Right lobe of liver (tissue), 6 donors: ENCODE data around the gene CCDC39. TPM values are rescaled to one million over a fixed set of nuclear protein-coding genes. Genes with fewer than 3 reads are reported as not detected.

Experiments used
- ATAC-seq, 4 donors: fragments of 200-7000 bp; cut with Tn5 transposase; one replicate each; pipeline ENCODE4 v1.9.1; 2020; ENCODE audit warnings: mild to moderate bottlenecking in 4 of 4, moderate library complexity in 4 of 4
- DNase-seq, 3 donors: peaks; one replicate each; pipeline ENCODE4 v3.0.0-alpha.2; 2020
- H3K27ac ChIP-seq, 3 donors: fragments of 200-600 bp; one replicate each; pipeline ENCODE4 v1.8.0; 2022
- H3K27me3 ChIP-seq, 2 donors: fragments of 200-600 bp; one replicate each; pipeline ENCODE4 v1.8.0; 2022
- H3K36me3 ChIP-seq, 4 donors: fragments of 200-600 bp; sonication (generic) in 1 of 4; one replicate each; pipeline versions ENCODE4 v1.5.1 to v1.8.0; 2017 to 2022; ENCODE audit warnings: control low read depth in 1 of 4
- H3K4me1 ChIP-seq, 4 donors: fragments of 200-600 bp; sonication (generic) in 1 of 4; one replicate each; pipeline versions ENCODE4 v1.5.1 to v1.8.0; 2017 to 2022; ENCODE audit warnings: control low read depth in 1 of 4
- H3K4me3 ChIP-seq, 3 donors: fragments of 200-600 bp; one replicate each; pipeline ENCODE4 v1.8.0; 2022
- H3K9me3 ChIP-seq, 4 donors: fragments of 200-600 bp; sonication (generic) in 1 of 4; one replicate each; pipeline versions ENCODE4 v1.5.1 to v1.8.0; 2017 to 2022; ENCODE audit warnings: control low read depth in 1 of 4
- POLR2A ChIP-seq: fragments of 450-650 bp; IDR thresholded peaks from one replicate; pipeline ENCODE4 v1.6.1; 2017; ENCODE audit warnings: antibody characterized with exemption, mild to moderate bottlenecking
- WGBS: methylation state at CpG from one replicate; pipeline ENCODE4 v1.1.6; 2018; ENCODE audit warnings: low coverage, low lambda C conversion rate; ENCODE audit not compliant: insufficient coverage; ENCODE audit errors: missing lambda C conversion rate; 5-methylcytosine and 5-hydroxymethylcytosine counted together
- intact Hi-C, 2 donors: fragments of 100-400 bp; cut with DNase I; formaldehyde crosslinking; loops; one replicate each; pipeline versions ENCODE4 v1.11.2 to v1.14.1; 2022
- long read RNA-seq: library from polyadenylated mRNA; unstranded; transcript quantifications from one replicate; pipeline ENCODE4 v2.0.0, GENCODE V29; 2019
- total RNA-seq, 6 experiments: library from RNA; depleted of rRNA in 2 of 6; stranded (reverse); fragments of >200 nt in 2 of 6; fragmentation: NEBNext Ultra II Directional in 3 of 6; extraction: Animal tissue kit (Norgen Biotek cat#: 25700) in 3 of 6; gene quantifications; one replicate each; pipeline versions ENCODE4 v1.1.0 to v1.2.4, GENCODE V29; 2016 to 2023
- TF ChIP-seq, protein P1 (sequence below), 4 donors: fragments of 200-600 bp in 3 of 4; fragments of 450-650 bp in 1 of 4; IDR thresholded peaks; one replicate each; pipeline versions ENCODE4 v1.5.1 to v1.8.0; 2016 to 2022; ENCODE audit warnings: antibody characterized with exemption in 4 of 4, mild to moderate bottlenecking in 2 of 4
- donor health status: DM: no; HTN: yes; CAD: no.
- donor health status: DM: no; HTN: no; CAD: no.
- donor health status: DM: no; HTN: no; CAD: no.
- donor health status: DM: no; HTN: yes; CAD: no.
- donor health status: DM: no; HTN: yes; CAD: no.

CCDC39 gene
- not detected for total RNA-seq
- long read RNA-seq, partial matches to known transcripts, result 0 of 1 reads
- long read RNA-seq, other reads (novel, unspliced or antisense), result 1 of 1 reads

GRCh38 chr3:180679178-180680096 lies at the start of gene CCDC39:
CCDC39 (minus strand) TSS chr3:180679489; CDS start chr3:180679380, 109 bp downstream.
- Histone ChIP-seq H3K36me3 (no peaks in the 10 kb centered on the region), H3K9me3 (no peaks in the 10 kb centered on the region), H3K4me1 (peaks cover 0 to 14% (median 0%) of the 10 kb centered on the region in 4 donors), H3K27me3 (no peaks in the 10 kb centered on the region), H3K4me3 (peak within 1 kb of the TSS; percentile 46 to 68 (median 56)), H3K27ac (no peak within 1 kb of the TSS)
- intact Hi-C loops, result no loop called here
- DNase-seq, result peak; percentile 59 to 65 (median 60)
- WGBS, result 3% methylated on average over 32 of the region's 56 CpGs
- TF ChIP-seq POLR2A, result no peak
- ATAC-seq, result peak; percentile 82 to 97 (median 95)

GRCh38 chr3:180720012-180720411 lies 40.7 kb upstream of the CCDC39 start:
- H3K27me3 ChIP-seq, result peaks cover 0 to 3% of the 10 kb centered on the region in 2 donors
- intact Hi-C loops, result no loop called here
- DNase-seq (no peak), ATAC-seq (no peak)
- no peaks in the 10 kb centered on the region for H3K4me1 ChIP-seq
- no peaks in the 10 kb centered on the region for H3K36me3 ChIP-seq
- WGBS, result 0% methylated on average over 1 of the region's 1 CpG
- no peak overlapping the region for H3K27ac ChIP-seq
- no peak overlapping the region for H3K4me3 ChIP-seq
- H3K9me3 ChIP-seq, result no peaks in the 10 kb centered on the region
- no peak for TF ChIP-seq POLR2A

DNA sequence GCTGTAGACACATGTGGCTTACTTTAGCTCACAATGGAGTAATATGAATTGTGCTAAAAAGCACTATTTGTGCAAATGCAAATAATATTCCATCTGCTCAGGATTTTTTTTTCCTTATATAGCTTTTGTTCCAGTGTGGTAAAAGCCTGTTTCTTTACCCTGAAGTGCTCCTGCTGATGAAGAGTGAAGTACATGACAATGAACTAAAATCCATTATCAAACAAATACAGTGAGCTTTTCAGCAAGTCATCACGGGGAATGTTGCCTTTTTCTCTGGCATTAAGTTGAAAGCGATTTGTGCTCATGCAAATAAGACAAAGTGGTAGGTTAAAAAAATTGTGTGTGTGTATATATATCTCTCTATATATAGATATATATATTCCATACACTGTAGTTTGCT lies 28.6 kb upstream of the CCDC39 start:
- ATAC-seq (no peak), DNase-seq (no peak)
- no peaks in the 10 kb centered on the region for H3K27me3 ChIP-seq
- no peaks in the 10 kb centered on the region for H3K9me3 ChIP-seq
- TF ChIP-seq, protein P1, sequence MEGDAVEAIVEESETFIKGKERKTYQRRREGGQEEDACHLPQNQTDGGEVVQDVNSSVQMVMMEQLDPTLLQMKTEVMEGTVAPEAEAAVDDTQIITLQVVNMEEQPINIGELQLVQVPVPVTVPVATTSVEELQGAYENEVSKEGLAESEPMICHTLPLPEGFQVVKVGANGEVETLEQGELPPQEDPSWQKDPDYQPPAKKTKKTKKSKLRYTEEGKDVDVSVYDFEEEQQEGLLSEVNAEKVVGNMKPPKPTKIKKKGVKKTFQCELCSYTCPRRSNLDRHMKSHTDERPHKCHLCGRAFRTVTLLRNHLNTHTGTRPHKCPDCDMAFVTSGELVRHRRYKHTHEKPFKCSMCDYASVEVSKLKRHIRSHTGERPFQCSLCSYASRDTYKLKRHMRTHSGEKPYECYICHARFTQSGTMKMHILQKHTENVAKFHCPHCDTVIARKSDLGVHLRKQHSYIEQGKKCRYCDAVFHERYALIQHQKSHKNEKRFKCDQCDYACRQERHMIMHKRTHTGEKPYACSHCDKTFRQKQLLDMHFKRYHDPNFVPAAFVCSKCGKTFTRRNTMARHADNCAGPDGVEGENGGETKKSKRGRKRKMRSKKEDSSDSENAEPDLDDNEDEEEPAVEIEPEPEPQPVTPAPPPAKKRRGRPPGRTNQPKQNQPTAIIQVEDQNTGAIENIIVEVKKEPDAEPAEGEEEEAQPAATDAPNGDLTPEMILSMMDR (IDR thresholded peaks at IDR 0.05), result no peak
- no peak for TF ChIP-seq POLR2A
- H3K36me3 ChIP-seq, result no peaks in the 10 kb centered on the region
- no peak overlapping the region for H3K4me3 ChIP-seq
- H3K27ac ChIP-seq, result no peak overlapping the region
- intact Hi-C loops, result no loop called here
- no peaks in the 10 kb centered on the region for H3K4me1 ChIP-seq
- WGBS, result 24% methylated on average over 2 of the region's 2 CpGs

GRCh38 chr3:180705619-180706018 lies 26.3 kb upstream of the CCDC39 start:
- TF ChIP-seq, protein P1 (IDR thresholded peaks at IDR 0.05), result no peak
- no peak for TF ChIP-seq POLR2A
- intact Hi-C loops, result no loop called here
- DNase-seq (no peak), ATAC-seq (peak; percentile 20 to 77 (median 58))
- no peaks in the 10 kb centered on the region for H3K4me1 ChIP-seq
- no peaks in the 10 kb centered on the region for H3K27me3 ChIP-seq
- WGBS, result 26% methylated on average over 4 of the region's 4 CpGs
- H3K9me3 ChIP-seq, result no peaks in the 10 kb centered on the region
- no peaks in the 10 kb centered on the region for H3K36me3 ChIP-seq
- H3K4me3 ChIP-seq, result no peak overlapping the region
- no peak overlapping the region for H3K27ac ChIP-seq

DNA sequence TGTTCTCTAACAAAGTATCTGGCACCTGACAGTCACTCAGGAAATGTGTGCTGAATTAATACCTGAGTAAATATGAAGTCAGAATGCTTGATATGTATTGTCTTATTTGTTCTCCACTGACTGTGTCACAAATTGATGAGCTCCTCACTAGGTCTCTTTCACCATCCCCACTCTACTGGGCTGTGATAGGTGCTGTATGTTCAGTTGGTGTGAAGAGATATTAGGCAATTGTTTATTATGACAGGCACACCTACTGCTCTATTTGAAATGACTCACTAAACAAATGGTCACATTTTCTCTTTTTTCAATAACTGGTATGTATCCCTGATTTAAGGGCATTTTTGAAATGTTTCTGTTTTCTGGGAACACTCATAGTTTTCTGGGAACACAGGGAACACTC lies 25.2 kb upstream of the CCDC39 start:
- Histone ChIP-seq H3K27ac (no peak overlapping the region), H3K27me3 (no peaks in the 10 kb centered on the region), H3K36me3 (no peaks in the 10 kb centered on the region), H3K4me3 (no peak overlapping the region), H3K9me3 (no peaks in the 10 kb centered on the region), H3K4me1 (no peaks in the 10 kb centered on the region)
- TF ChIP-seq, protein P1 (IDR thresholded peaks at IDR 0.05), result no peak
- no peak for TF ChIP-seq POLR2A
- intact Hi-C loops, result no loop called here
- ATAC-seq (peak in 1 of 4 donors; percentile 69), DNase-seq (no peak)
